HepG2 (cell line): ENCODE results near the gene PFKP. TPM values are rescaled to one million over a fixed set of nuclear protein-coding genes. Genes with fewer than 3 reads are reported as not detected.

ENCODE experiments used
- ATAC-seq: fragments of 200-7000 bp; cut with Tn5 transposase; 3 replicates; pipeline ENCODE4 v1.9.1; 2020; ENCODE audit warnings: mild to moderate bottlenecking, moderate library complexity
- BruUV-seq: library from RNA; stranded (reverse); fragments of 400-500 nt; replicated peaks from 2 replicates; lab custom pipeline; 2021; lab: Mats Ljungman, UMichigan
- CTCF ChIA-PET: fragments of 300-600 bp; formaldehyde crosslinking; extraction: SDS; loops from one replicate; lab custom pipeline; 2021; ENCODE audit warnings: low total read pairs, inconsistent platforms, low intra/inter-chr PET ratio; lab: Yijun Ruan, JAX
- POLR2A ChIA-PET: fragments of 350-600 bp; sonication (Branson Sonifier 250); formaldehyde crosslinking; loops from one replicate; lab custom pipeline; 2020; ENCODE audit warnings: antibody characterized with exemption, inconsistent platforms; lab: Yijun Ruan, JAX
- DNase-seq: peaks from one replicate; pipeline ENCODE4 v3.0.0-alpha.2; 2015; ENCODE audit warnings: low spot score
- FAIRE-seq: peaks from 3 replicates; lab custom pipeline; 2011; peaks lifted over from hg19 to GRCh38; lab: Jason Lieb, UNC
- H2AFZ ChIP-seq: one replicate; pipeline ENCODE4 v1.6.1; 2011; ENCODE audit warnings: low read length, inconsistent platforms
- H3K27ac ChIP-seq: fragments of 300-600 bp; 3 replicates; pipeline ENCODE4 v1.8.0; 2011; ENCODE audit warnings: mixed run types, mild to moderate bottlenecking, mixed read lengths, low read length, inconsistent platforms; ENCODE audit not compliant: insufficient read depth; ENCODE audit errors: extremely low read length
- H3K27me3 ChIP-seq, 2 experiments: fragments of 200-600 bp in 1 of 2; 2 replicates in 1 of 2; 3 replicates in 1 of 2; pipeline versions ENCODE4 v1.6.0 to v1.8.0; 2011; ENCODE audit warnings: low read length in 2 of 2, mild to moderate bottlenecking in 2 of 2, moderate library complexity in 2 of 2, inconsistent platforms in 1 of 2; ENCODE audit not compliant: insufficient read depth in 2 of 2, control insufficient read depth in 1 of 2
- H3K36me3 ChIP-seq, 2 experiments: fragments of 200-600 bp in 1 of 2; replicated peaks in 1 of 2; 2 replicates in 1 of 2; 3 replicates in 1 of 2; pipeline versions ENCODE4 v1.5.1 to v1.8.0; 2011; ENCODE audit warnings: low read length in 2 of 2, inconsistent platforms in 1 of 2; ENCODE audit not compliant: insufficient read depth in 2 of 2, control insufficient read depth in 1 of 2
- H3K4me1 ChIP-seq: 2 replicates; pipeline ENCODE4 v1.5.1; 2012; ENCODE audit warnings: low read length, inconsistent platforms; ENCODE audit not compliant: insufficient read depth
- H3K4me2 ChIP-seq: 2 replicates; pipeline ENCODE4 v1.6.0; 2011; ENCODE audit warnings: low read depth, low read length, inconsistent platforms
- H3K4me3 ChIP-seq, 3 experiments: fragments of 200-600 bp in 1 of 3; sonication (generic), shearing (Covaris generic) in 1 of 3; replicated peaks in 1 of 3; 2 replicates each; pipeline ENCODE4 v1.5.1; 2011 to 2016; ENCODE audit warnings: low read length in 3 of 3, inconsistent platforms in 2 of 3, low read depth in 2 of 3, mild to moderate bottlenecking in 2 of 3, control low read depth in 1 of 3, mixed read lengths in 1 of 3; ENCODE audit not compliant: insufficient read depth in 1 of 3
- H3K79me2 ChIP-seq: one replicate; pipeline ENCODE4 v1.6.1; 2011; ENCODE audit warnings: low read length, inconsistent platforms; ENCODE audit not compliant: insufficient read depth
- H3K9ac ChIP-seq: 2 replicates; pipeline ENCODE4 v1.6.0; 2011; ENCODE audit warnings: mild to moderate bottlenecking, low read depth, low read length, inconsistent platforms; ENCODE audit not compliant: insufficient read depth
- H3K9me3 ChIP-seq: 2 replicates; pipeline ENCODE4 v1.5.1; 2012; ENCODE audit warnings: mild to moderate bottlenecking, low read length
- H4K20me1 ChIP-seq: 2 replicates; pipeline ENCODE4 v1.6.0; 2011; ENCODE audit warnings: inconsistent platforms, mild to moderate bottlenecking, low read length, moderate library complexity; ENCODE audit not compliant: insufficient read depth
- CCDC6 ChIP-seq: sonication (generic); formaldehyde crosslinking; IDR thresholded peaks from 2 replicates; pipeline ENCODE4 v1.8.1; 2022; ENCODE audit warnings: mild to moderate bottlenecking, missing genetic modification reagents, moderate library complexity
- ELF1 ChIP-seq: sonication (generic); formaldehyde crosslinking; IDR thresholded peaks from 2 replicates; pipeline ENCODE4 v1.4.0; 2020; ENCODE audit warnings: missing genetic modification reagents
- HNRNPLL ChIP-seq: fragments of 200-400 bp; formaldehyde crosslinking; IDR thresholded peaks from 2 replicates; pipeline ENCODE4 v1.6.1; 2017; ENCODE audit warnings: mild to moderate bottlenecking, low read depth, low read length; ENCODE audit not compliant: poor library complexity, severe bottlenecking
- KLF11 ChIP-seq: IDR thresholded peaks from 2 replicates; pipeline ENCODE4 v1.6.1; 2016; ENCODE audit warnings: missing compliant biosample characterization
- NFE2L1 ChIP-seq: sonication (generic); formaldehyde crosslinking; IDR thresholded peaks from 2 replicates; pipeline ENCODE4 v1.4.0; 2020; ENCODE audit warnings: missing genetic modification reagents, mild to moderate bottlenecking, borderline replicate concordance
- ZFP37 ChIP-seq: sonication (generic); formaldehyde crosslinking; IDR thresholded peaks from 2 replicates; pipeline ENCODE4 v1.4.0; 2020; ENCODE audit warnings: missing genetic modification reagents, borderline replicate concordance
- ZNF253 ChIP-seq: sonication (generic); formaldehyde crosslinking; IDR thresholded peaks from 2 replicates; pipeline ENCODE4 v1.8.0; 2022; ENCODE audit warnings: mild to moderate bottlenecking, missing genetic modification reagents, borderline replicate concordance
- ZNF275 ChIP-seq: sonication (generic); formaldehyde crosslinking; IDR thresholded peaks from 2 replicates; pipeline ENCODE4 v1.8.0; 2022; ENCODE audit warnings: missing genetic modification reagents, mild to moderate bottlenecking, inconsistent platforms, borderline replicate concordance
- ZNF335 ChIP-seq: sonication (generic); formaldehyde crosslinking; IDR thresholded peaks from 2 replicates; pipeline ENCODE4 v1.4.0; 2020; ENCODE audit warnings: missing genetic modification reagents
- ZNF772 ChIP-seq: sonication (generic); formaldehyde crosslinking; IDR thresholded peaks from 2 replicates; pipeline ENCODE4 v1.5.0; 2020; ENCODE audit warnings: mild to moderate bottlenecking, missing genetic modification reagents
- WGBS: methylation state at CpG from one replicate; pipeline ENCODE4 v1.1.6; 2017; ENCODE audit warnings: low lambda C conversion rate; 5-methylcytosine and 5-hydroxymethylcytosine counted together
- in situ Hi-C: cut with HindIII; loops from 2 replicates; pipeline ENCODE4 v1.10.0; 2017; ENCODE audit warnings: low pct_unique_long_range_greater_than_20kb; ENCODE audit not compliant: extremely low pct_ligation_motif_present
- intact Hi-C: fragments of 100-400 bp; cut with micrococcal nuclease; formaldehyde crosslinking; loops from one replicate; pipeline ENCODE4 v1.10.0; 2022; ENCODE audit not compliant: unreplicated experiment
- polyA plus RNA-seq, 8 experiments: library from polyadenylated mRNA; depleted of rRNA in 3 of 8; stranded (reverse) in 7 of 8; unstranded in 1 of 8; fragments of >200 nt; fragmentation: Illumina TruSeq in 4 of 8; extraction: Trizol in 4 of 8; gene quantifications; 2 replicates each; pipeline versions ENCODE4 v1.2.1 to v1.2.3, GENCODE V29; 2011 to 2016; ENCODE audit warnings: low read depth in 4 of 8, missing spikeins in 1 of 8, mixed read lengths in 1 of 8; ENCODE audit not compliant: insufficient read depth in 1 of 8
- total RNA-seq, 5 experiments: library from RNA; depleted of rRNA; stranded (reverse); fragments of >200 nt; fragmentation: Illumina TruSeq; extraction: Trizol; gene quantifications; 2 replicates each; pipeline ENCODE4 v1.2.3, GENCODE V29; 2016; ENCODE audit warnings: low read depth in 1 of 5

The PFKP gene
- total and polyA plus RNA-seq, 2 of the 13 experiments (the other 11 are each of a cell fraction or from before 2014, with no cell fraction given), result 0.80 to 2.4 TPM

DNA sequence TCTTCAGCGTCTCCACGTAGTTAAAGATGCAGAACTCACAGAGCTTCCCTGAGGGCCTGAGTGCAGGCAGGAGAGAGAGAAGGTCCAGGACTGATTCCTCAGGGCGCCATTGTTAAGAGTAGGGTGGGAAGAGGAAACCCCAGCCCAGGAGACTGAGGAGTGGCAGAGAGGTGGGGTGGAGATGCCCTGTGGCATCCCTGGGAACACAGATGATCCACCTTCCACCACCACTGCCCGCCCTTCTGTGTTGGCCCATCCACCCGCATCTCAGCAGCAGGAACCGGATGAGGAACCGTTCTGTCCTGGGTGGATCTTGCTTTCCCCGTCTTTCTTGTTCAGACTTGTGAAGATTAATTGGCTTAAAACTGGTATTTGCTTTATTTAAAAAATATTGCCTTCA lies 48.3 kb downstream of the PFKP start:
- Histone ChIP-seq H4K20me1 (0 out of 2 replicates have a peak, but pooled peaks cover under 1% of the 10 kb centered on the region), H3K27ac (no peak overlapping the region), H3K9ac (no peak overlapping the region), H3K36me3 (no peaks in the 10 kb centered on the region; a peak in 1 of 5 replicates), H3K4me3 (no peak overlapping the region), H3K9me3 (no peaks in the 10 kb centered on the region), H3K4me1 (no peaks in the 10 kb centered on the region), H3K27me3 (no peaks in the 10 kb centered on the region), H3K79me2 (no peaks in the 10 kb centered on the region), H3K4me2 (no peak overlapping the region)
- DNase-seq (no peak), FAIRE-seq (no peak), ATAC-seq (no peak)
- 83% methylated on average over 7 of the region's 8 CpGs for WGBS
- in situ Hi-C loops (no loop called here), intact Hi-C loops (no loop called here)
- POLR2A ChIA-PET, result no interaction called here
- BruUV-seq, result no TSS peak
- TF ChIP-seq ELF1 (CRISPR knock-in tag) (no peak), ZFP37 (CRISPR knock-in tag) (no peak), CCDC6 (no peak), ZNF275 (CRISPR knock-in tag) (no peak), HNRNPLL (no peak), ZNF253 (CRISPR knock-in tag) (no peak), NFE2L1 (no peak), ZNF772 (CRISPR knock-in tag) (no peak), ZNF335 (no peak), KLF11 (no peak)
- TF ChIP-seq, all 625 proteins: peak for 0
- CTCF ChIA-PET, result no interaction called here
- H2AFZ ChIP-seq, result no peak overlapping the region
